ENCODE measurements around the gene GOT2. TPM values are rescaled to one million over a fixed set of nuclear protein-coding genes. Genes with fewer than 3 reads are reported as not detected.

Gene GOT2
- total and polyA plus RNA-seq, 2 of the 8 experiments (the other 6 are each of a cell fraction or from before 2014, with no cell fraction given): 62.9 to 223 TPM

GRCh38 chr16:58684001-58684353, 50.1 kb downstream of the GOT2 start (continued):
- no peak for TF ChIP-seq KDM1A (IDR thresholded peaks at IDR 0.05; ENCODE audit: borderline replicate concordance, low read length)
- TF ChIP-seq SUZ12 (IDR thresholded peaks at IDR 0.05; ENCODE audit: low read length): no peak
